A549 (cell line): Measurements from ENCODE around the gene HGFAC.
"Not testable (repeated sequence)": the region's sequence is repeated elsewhere in the genome, so short reads cannot be mapped to it uniquely, and the experiment has no call there.

Experiments
- FOXS1 ChIP-seq: fragments of 250-450 bp; sonication (Bioruptor Pico); IDR thresholded peaks from 2 replicates; pipeline ENCODE4 v1.5.0; 2020; ENCODE audit warnings: mild to moderate bottlenecking, moderate library complexity
- TF ChIP-seq, protein P1 (sequence below): fragments of >200 bp; sonication (Bioruptor Twin); formaldehyde crosslinking; IDR thresholded peaks from 3 replicates; pipeline ENCODE4 v1.5.1; 2016
- TF ChIP-seq, protein P2 (sequence below): fragments of 450-650 bp; IDR thresholded peaks from 2 replicates; pipeline ENCODE4 v1.6.1; 2014; ENCODE audit warnings: antibody characterized with exemption
- TF ChIP-seq, protein P3 (sequence below): IDR thresholded peaks from 2 replicates; pipeline ENCODE4 v1.6.1; 2012

DNA sequence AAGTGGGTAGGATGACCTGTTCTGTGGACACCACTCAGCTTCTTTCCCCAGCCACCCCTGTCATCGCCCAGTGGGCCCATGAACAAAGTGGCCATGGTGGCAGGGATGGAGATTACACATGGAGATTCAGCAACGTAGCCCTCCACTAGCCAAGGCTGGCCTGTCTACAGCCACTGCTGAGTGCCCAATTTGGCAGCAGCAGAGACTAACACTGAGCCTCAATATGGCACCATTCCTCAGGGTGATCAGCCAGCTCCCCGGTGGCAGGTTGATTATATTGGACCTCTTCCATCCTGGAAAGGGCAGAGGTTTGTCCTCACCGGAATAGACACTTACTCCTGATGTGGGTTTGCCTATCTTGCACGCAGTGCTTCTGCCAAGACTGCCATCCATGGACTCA is 17.4 kb downstream of the HGFAC start:
- TF ChIP-seq, protein P1, sequence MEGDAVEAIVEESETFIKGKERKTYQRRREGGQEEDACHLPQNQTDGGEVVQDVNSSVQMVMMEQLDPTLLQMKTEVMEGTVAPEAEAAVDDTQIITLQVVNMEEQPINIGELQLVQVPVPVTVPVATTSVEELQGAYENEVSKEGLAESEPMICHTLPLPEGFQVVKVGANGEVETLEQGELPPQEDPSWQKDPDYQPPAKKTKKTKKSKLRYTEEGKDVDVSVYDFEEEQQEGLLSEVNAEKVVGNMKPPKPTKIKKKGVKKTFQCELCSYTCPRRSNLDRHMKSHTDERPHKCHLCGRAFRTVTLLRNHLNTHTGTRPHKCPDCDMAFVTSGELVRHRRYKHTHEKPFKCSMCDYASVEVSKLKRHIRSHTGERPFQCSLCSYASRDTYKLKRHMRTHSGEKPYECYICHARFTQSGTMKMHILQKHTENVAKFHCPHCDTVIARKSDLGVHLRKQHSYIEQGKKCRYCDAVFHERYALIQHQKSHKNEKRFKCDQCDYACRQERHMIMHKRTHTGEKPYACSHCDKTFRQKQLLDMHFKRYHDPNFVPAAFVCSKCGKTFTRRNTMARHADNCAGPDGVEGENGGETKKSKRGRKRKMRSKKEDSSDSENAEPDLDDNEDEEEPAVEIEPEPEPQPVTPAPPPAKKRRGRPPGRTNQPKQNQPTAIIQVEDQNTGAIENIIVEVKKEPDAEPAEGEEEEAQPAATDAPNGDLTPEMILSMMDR: not testable (repeated sequence)
- TF ChIP-seq FOXS1: not testable (repeated sequence)
- TF ChIP-seq, protein P2, sequence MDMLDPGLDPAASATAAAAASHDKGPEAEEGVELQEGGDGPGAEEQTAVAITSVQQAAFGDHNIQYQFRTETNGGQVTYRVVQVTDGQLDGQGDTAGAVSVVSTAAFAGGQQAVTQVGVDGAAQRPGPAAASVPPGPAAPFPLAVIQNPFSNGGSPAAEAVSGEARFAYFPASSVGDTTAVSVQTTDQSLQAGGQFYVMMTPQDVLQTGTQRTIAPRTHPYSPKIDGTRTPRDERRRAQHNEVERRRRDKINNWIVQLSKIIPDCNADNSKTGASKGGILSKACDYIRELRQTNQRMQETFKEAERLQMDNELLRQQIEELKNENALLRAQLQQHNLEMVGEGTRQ: not testable (repeated sequence)
- TF ChIP-seq, protein P3, sequence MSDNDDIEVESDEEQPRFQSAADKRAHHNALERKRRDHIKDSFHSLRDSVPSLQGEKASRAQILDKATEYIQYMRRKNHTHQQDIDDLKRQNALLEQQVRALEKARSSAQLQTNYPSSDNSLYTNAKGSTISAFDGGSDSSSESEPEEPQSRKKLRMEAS: not testable (repeated sequence)
